Activated T-cell treated with anti-CD3 and anti-CD28 coated beads for 1 hour (primary cell): ENCODE measurements around the gene PCDH8.

Experiments used
- DNase-seq: peaks from one replicate; pipeline ENCODE4 v3.0.0-alpha.2; 2020; ENCODE audit warnings: low read depth

The PCDH8 gene

GRCh38 chr13:52848455-52849195 is at the start of gene PCDH8:
PCDH8 (minus strand) TSS chr13:52848640; CDS start chr13:52848436, 204 bp downstream.
- DNase-seq: no peak

- no peak for DNase-seq
Observed at GRCh38 chr13:52896827-52897659, 48.6 kb upstream of the PCDH8 start.

- no peak for DNase-seq
Observed at GRCh38 chr13:52894413-52894812, 46.0 kb upstream of the PCDH8 start.

- no peak for DNase-seq
Observed at GRCh38 chr13:52892925-52893324, 44.5 kb upstream of the PCDH8 start.

GRCh38 chr13:52891706-52892105 is 43.3 kb upstream of the PCDH8 start:
- no peak for DNase-seq

- DNase-seq: no peak
Observed at GRCh38 chr13:52887165-52887564, 38.7 kb upstream of the PCDH8 start.

GRCh38 chr13:52885141-52885540 is 36.7 kb upstream of the PCDH8 start:
- DNase-seq: no peak

- no peak for DNase-seq
Observed at GRCh38 chr13:52884429-52885010, 36.1 kb upstream of the PCDH8 start.

GRCh38 chr13:52882785-52883184 is 34.3 kb upstream of the PCDH8 start:
- no peak for DNase-seq

GRCh38 chr13:52879950-52880741 is 31.7 kb upstream of the PCDH8 start:
- no peak for DNase-seq

GRCh38 chr13:52878831-52879230 is 30.4 kb upstream of the PCDH8 start:
- no peak for DNase-seq

- DNase-seq: no peak
Observed at GRCh38 chr13:52870143-52870542, 21.7 kb upstream of the PCDH8 start.

- no peak for DNase-seq
Observed at GRCh38 chr13:52869621-52870020, 21.2 kb upstream of the PCDH8 start.

GRCh38 chr13:52869050-52869449 is 20.6 kb upstream of the PCDH8 start:
- no peak for DNase-seq

- DNase-seq: no peak
Observed at GRCh38 chr13:52868190-52868589, 19.8 kb upstream of the PCDH8 start.

GRCh38 chr13:52864941-52865340 is 16.5 kb upstream of the PCDH8 start:
- DNase-seq: no peak

GRCh38 chr13:52862358-52863206 is 14.1 kb upstream of the PCDH8 start:
- DNase-seq: no peak

GRCh38 chr13:52852444-52852843 is 4.0 kb upstream of the PCDH8 start:
- no peak for DNase-seq

GRCh38 chr13:52851137-52851962 is 2.9 kb upstream of the PCDH8 start:
- no peak for DNase-seq

- DNase-seq: no peak
Observed at GRCh38 chr13:52850396-52851136, 2.1 kb upstream of the PCDH8 start.
